GM12891 (cell line): ENCODE measurements around the gene NFATC1.

Experiments
- POLR2A ChIP-seq: IDR thresholded peaks from 2 replicates; pipeline ENCODE4 v1.6.1; 2011; ENCODE audit warnings: low read depth, low read length, control low read depth
- POLR2AphosphoS5 ChIP-seq: IDR thresholded peaks from 2 replicates; pipeline ENCODE4 v1.6.1; 2011; ENCODE audit warnings: low read depth, low read length, control low read depth
- SPI1 ChIP-seq: IDR thresholded peaks from 2 replicates; pipeline ENCODE4 v1.6.1; 2011; ENCODE audit warnings: low read depth, low read length, control low read depth
- TAF1 ChIP-seq: IDR thresholded peaks from 2 replicates; pipeline ENCODE4 v1.6.1; 2011; ENCODE audit warnings: low read depth, low read length, control low read depth

DNA sequence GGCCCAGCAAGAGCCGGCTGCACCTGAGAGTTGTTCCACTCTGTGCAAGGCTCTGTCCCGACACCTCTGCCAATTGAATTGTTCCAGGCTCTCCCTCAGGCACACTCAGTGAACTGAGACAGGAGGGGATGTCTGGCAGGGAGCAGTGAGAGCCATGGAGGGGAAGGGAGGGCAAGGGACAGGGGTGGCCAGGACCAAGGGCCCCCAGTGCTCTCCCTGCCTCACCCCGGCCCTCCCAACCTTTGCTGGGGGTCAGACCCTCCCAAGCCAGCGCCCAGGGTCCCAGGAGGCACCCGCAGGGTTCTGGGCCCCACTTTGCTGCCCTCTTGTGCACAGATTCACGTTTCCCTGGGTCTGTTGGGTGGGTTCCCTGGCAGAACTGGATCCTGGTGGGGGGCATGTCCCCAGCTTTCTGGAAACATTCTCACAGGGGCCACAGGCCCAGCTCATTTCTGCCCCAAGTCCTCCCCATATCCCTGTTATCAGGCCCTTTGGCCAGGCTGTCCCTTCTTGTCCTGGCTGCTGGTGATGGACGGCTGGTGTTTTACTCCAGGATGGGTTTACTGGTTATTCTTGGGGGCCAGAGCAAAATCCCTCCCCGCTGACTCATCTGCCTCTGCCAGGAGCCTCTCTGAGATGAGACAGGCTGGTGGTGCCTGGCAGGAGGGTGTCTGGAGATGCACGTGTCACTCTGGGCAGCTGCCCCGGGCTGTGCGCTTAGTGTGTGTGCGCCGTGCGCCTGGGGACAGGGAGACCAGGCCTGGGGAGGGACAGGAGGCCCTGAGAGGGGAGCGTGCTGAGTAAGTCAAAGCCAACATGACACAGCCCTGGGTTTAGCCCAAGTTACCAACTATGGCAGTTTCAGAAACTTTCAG, 147.4 kb downstream of the NFATC1 start:
- TF ChIP-seq POLR2AphosphoS5 (no peak), POLR2A (no peak), TAF1 (no peak), SPI1 (no peak)
